ENCODE measurements around the gene LHFPL6. TPM values are rescaled to one million over a fixed set of nuclear protein-coding genes. Genes with fewer than 3 reads are reported as not detected.

The LHFPL6 gene
- polyA plus RNA-seq, 2 of the 4 experiments (the other 2 are of a cell fraction): 1.7 to 5.4 TPM

DNA sequence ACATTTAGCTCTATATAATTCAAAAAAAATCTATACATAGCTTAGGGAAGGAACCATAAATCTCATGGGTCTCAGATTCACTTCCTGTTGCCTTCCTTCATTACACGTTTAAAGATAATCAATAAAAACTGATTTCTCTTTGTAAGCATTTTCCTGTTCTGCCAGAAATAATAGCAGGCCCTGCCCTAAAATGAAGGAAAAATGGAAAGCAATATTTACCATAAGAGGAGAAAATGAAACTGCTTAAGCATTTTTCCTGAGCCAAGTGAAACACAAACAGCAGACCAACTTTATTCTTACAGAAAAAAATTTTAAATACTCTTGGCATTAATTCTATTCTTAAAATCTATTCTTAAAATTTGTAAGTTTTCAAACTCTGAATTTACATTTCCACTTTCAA, 4.0 kb downstream of the LHFPL6 start:
- Histone ChIP-seq H3K4me1 (no peaks in the 10 kb centered on the region), H3K9me3 (no peaks in the 10 kb centered on the region), H3K4me3 (no peak overlapping the region), H3K4me2 (no peak overlapping the region), H3K27ac (no peak overlapping the region)
- TF ChIP-seq, protein P1, sequence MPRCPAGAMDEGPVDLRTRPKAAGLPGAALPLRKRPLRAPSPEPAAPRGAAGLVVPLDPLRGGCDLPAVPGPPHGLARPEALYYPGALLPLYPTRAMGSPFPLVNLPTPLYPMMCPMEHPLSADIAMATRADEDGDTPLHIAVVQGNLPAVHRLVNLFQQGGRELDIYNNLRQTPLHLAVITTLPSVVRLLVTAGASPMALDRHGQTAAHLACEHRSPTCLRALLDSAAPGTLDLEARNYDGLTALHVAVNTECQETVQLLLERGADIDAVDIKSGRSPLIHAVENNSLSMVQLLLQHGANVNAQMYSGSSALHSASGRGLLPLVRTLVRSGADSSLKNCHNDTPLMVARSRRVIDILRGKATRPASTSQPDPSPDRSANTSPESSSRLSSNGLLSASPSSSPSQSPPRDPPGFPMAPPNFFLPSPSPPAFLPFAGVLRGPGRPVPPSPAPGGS (IDR thresholded peaks at IDR 0.05): no peak
- TF ChIP-seq FOSB (CRISPR knock-in tag; IDR thresholded peaks at IDR 0.05) (no peak), TP53 (CRISPR knock-in tag; IDR thresholded peaks at IDR 0.05) (no peak), EHMT2 (IDR thresholded peaks at IDR 0.05; ENCODE audit: low read depth) (no peak), HOXA7 (CRISPR knock-in tag; IDR thresholded peaks at IDR 0.05) (no peak)
- 64% methylated on average over 1 of the region's 1 CpG for WGBS (ENCODE audit: missing lambda C conversion rate)
- ChIA-PET POLR2A (no interaction called here), CTCF (interaction anchor here (1.8 kb wide), 2 partner anchors 13 to 17 kb away, joined by 4 to 5 read pairs; no protein-coding TSS in a partner anchor)
- no peak for DNase-seq (ENCODE audit: low read depth in 1 of 2, low spot score in 1 of 2)
- no peak for ATAC-seq
- FAIRE-seq: no peak

DNA sequence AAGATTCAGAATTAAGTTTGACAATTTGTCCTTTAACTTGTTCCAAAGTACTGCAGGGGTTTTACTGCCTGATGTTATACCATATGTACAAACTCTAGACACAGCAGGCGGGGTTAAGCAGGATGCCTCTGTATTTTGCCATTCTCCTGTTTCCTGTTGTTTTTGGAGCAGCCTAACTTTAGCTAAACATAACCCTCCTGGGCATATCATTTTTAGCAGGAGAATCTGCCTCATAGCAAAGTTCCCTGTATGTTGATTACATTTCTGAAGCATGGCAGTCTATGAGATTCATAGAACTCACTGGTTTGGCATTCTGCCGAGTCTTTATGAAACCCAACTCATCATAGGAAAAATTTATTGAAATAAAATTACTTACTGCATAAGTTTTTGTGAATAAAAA, 5.2 kb downstream of the LHFPL6 start:
- Histone ChIP-seq H3K9me3 (no peaks in the 10 kb centered on the region), H3K4me1 (no peaks in the 10 kb centered on the region), H3K27ac (no peak overlapping the region), H3K4me3 (no peak overlapping the region), H3K4me2 (no peak overlapping the region)
- no peak for ATAC-seq
- no peak for DNase-seq (ENCODE audit: low read depth in 1 of 2, low spot score in 1 of 2)
- no peak for FAIRE-seq
- CTCF ChIA-PET: interaction anchor here (1.8 kb wide), 2 partner anchors 14 to 18 kb away, joined by 4 to 5 read pairs; no protein-coding TSS in a partner anchor
- POLR2A ChIA-PET: no interaction called here
- 85% methylated on average over 2 of the region's 2 CpGs for WGBS (ENCODE audit: missing lambda C conversion rate)
- TF ChIP-seq, protein P2, sequence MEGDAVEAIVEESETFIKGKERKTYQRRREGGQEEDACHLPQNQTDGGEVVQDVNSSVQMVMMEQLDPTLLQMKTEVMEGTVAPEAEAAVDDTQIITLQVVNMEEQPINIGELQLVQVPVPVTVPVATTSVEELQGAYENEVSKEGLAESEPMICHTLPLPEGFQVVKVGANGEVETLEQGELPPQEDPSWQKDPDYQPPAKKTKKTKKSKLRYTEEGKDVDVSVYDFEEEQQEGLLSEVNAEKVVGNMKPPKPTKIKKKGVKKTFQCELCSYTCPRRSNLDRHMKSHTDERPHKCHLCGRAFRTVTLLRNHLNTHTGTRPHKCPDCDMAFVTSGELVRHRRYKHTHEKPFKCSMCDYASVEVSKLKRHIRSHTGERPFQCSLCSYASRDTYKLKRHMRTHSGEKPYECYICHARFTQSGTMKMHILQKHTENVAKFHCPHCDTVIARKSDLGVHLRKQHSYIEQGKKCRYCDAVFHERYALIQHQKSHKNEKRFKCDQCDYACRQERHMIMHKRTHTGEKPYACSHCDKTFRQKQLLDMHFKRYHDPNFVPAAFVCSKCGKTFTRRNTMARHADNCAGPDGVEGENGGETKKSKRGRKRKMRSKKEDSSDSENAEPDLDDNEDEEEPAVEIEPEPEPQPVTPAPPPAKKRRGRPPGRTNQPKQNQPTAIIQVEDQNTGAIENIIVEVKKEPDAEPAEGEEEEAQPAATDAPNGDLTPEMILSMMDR (IDR thresholded peaks at IDR 0.05): no peak
- TF ChIP-seq MYC (IDR thresholded peaks at IDR 0.05; ENCODE audit: borderline replicate concordance, low read length) (no peak), KDM1A (IDR thresholded peaks at IDR 0.05; ENCODE audit: low read depth) (no peak)

DNA sequence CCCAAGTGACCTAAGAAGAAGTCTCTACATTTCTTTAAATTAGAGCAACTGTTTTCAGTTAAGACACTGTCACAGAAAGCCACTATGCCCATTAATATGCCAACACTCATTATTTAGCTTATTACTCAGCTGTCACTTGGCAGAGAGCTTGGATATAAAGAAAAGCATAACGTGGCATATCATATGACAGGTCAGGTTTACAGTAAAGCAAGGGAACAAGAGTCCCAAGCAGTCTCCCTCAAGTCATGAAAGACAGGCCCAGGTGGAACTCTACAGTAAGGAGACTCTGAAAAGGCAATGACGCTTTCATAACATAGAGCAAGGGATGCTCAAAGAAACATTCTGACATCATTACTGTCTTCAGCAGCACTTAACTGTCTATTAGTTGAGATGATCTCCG, 6.3 kb downstream of the LHFPL6 start:
- no peak for FAIRE-seq
- ChIA-PET POLR2A (no interaction called here), CTCF (no interaction called here)
- H3K4me2 ChIP-seq: no peak overlapping the region
- H3K9me3 ChIP-seq: no peaks in the 10 kb centered on the region
- no peaks in the 10 kb centered on the region for H3K4me1 ChIP-seq
- no peak overlapping the region for H3K4me3 ChIP-seq
- WGBS (ENCODE audit: missing lambda C conversion rate): 58% methylated on average over 3 of the region's 3 CpGs
- no peak for TF ChIP-seq EHMT2 (IDR thresholded peaks at IDR 0.05; ENCODE audit: low read depth)
- TF ChIP-seq HOXA7 (CRISPR knock-in tag; IDR thresholded peaks at IDR 0.05): no peak
- TF ChIP-seq, protein P3, sequence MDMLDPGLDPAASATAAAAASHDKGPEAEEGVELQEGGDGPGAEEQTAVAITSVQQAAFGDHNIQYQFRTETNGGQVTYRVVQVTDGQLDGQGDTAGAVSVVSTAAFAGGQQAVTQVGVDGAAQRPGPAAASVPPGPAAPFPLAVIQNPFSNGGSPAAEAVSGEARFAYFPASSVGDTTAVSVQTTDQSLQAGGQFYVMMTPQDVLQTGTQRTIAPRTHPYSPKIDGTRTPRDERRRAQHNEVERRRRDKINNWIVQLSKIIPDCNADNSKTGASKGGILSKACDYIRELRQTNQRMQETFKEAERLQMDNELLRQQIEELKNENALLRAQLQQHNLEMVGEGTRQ (IDR thresholded peaks at IDR 0.05): no peak
- TF ChIP-seq ZNF302 (CRISPR knock-in tag; IDR thresholded peaks at IDR 0.05): no peak
- TF ChIP-seq, protein P4, sequence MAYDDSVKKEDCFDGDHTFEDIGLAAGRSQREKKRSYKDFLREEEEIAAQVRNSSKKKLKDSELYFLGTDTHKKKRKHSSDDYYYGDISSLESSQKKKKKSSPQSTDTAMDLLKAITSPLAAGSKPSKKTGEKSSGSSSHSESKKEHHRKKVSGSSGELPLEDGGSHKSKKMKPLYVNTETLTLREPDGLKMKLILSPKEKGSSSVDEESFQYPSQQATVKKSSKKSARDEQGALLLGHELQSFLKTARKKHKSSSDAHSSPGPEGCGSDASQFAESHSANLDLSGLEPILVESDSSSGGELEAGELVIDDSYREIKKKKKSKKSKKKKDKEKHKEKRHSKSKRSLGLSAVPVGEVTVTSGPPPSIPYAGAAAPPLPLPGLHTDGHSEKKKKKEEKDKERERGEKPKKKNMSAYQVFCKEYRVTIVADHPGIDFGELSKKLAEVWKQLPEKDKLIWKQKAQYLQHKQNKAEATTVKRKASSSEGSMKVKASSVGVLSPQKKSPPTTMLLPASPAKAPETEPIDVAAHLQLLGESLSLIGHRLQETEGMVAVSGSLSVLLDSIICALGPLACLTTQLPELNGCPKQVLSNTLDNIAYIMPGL (CRISPR knock-in tag; IDR thresholded peaks at IDR 0.05; ENCODE audit: borderline replicate concordance): no peak
- ATAC-seq: no peak
- DNase-seq (ENCODE audit: low read depth in 1 of 2, low spot score in 1 of 2): no peak
- no peak overlapping the region for H3K27ac ChIP-seq

DNA sequence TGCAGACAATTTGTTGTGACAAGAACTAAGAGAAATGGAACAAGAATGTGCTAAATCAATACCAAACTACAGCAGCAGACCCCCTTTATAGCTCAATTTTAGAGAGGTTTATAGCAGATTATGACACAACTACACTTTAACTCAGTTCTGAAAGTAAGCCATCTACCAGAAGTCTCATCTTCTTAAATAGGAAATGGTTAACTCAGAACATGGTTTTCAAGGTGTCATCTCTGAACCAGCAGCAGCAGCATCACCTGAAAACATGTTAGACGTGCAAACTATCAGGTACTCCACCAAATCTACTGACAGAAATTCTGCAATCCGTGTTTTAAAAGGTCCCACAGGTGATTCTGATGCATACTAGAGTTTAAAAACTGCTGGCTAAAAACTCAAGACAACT, 6.8 kb downstream of the LHFPL6 start:
- ChIA-PET CTCF (interaction anchor here (1.3 kb wide), 2 partner anchors 14 to 16 kb away, joined by 3 to 5 read pairs; no protein-coding TSS in a partner anchor), POLR2A (no interaction called here)
- WGBS (ENCODE audit: missing lambda C conversion rate): 37% methylated on average over 2 of the region's 2 CpGs
- ATAC-seq (no peak), FAIRE-seq (no peak), DNase-seq (ENCODE audit: low read depth in 1 of 2, low spot score in 1 of 2) (no peak)
- H3K4me3 ChIP-seq: no peak overlapping the region
- no peak overlapping the region for H3K4me2 ChIP-seq
- H3K9me3 ChIP-seq: no peaks in the 10 kb centered on the region
- no peak overlapping the region for H3K27ac ChIP-seq
- TF ChIP-seq HOXB13 (CRISPR knock-in tag; IDR thresholded peaks at IDR 0.05; ENCODE audit: low read depth): no peak
- TF ChIP-seq RARB (CRISPR knock-in tag; IDR thresholded peaks at IDR 0.05): no peak
- TF ChIP-seq TP53 (CRISPR knock-in tag; IDR thresholded peaks at IDR 0.05): no peak
- TF ChIP-seq POLR2A (IDR thresholded peaks at IDR 0.05; ENCODE audit: low read length): no peak
- TF ChIP-seq, protein P5, sequence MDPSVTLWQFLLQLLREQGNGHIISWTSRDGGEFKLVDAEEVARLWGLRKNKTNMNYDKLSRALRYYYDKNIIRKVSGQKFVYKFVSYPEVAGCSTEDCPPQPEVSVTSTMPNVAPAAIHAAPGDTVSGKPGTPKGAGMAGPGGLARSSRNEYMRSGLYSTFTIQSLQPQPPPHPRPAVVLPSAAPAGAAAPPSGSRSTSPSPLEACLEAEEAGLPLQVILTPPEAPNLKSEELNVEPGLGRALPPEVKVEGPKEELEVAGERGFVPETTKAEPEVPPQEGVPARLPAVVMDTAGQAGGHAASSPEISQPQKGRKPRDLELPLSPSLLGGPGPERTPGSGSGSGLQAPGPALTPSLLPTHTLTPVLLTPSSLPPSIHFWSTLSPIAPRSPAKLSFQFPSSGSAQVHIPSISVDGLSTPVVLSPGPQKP (IDR thresholded peaks at IDR 0.05; ENCODE audit: low read depth, low read length): no peak
- TF ChIP-seq, protein P6, sequence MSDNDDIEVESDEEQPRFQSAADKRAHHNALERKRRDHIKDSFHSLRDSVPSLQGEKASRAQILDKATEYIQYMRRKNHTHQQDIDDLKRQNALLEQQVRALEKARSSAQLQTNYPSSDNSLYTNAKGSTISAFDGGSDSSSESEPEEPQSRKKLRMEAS (IDR thresholded peaks at IDR 0.05): no peak
- no peak for TF ChIP-seq JUN (IDR thresholded peaks at IDR 0.05)
- TF ChIP-seq, protein P4 (CRISPR knock-in tag; IDR thresholded peaks at IDR 0.05; ENCODE audit: borderline replicate concordance): no peak
- no peaks in the 10 kb centered on the region for H3K4me1 ChIP-seq
